OCI-LY1 (cell line): ENCODE data around the gene SNX8.
"Not testable (repeated sequence)": the region's sequence is repeated elsewhere in the genome, so short reads cannot be mapped to it uniquely, and the experiment has no call there.

Experiments
- H2AFZ ChIP-seq: fragments of 200-600 bp; sonication (generic), shearing (Covaris generic); 2 replicates; pipeline ENCODE4 v1.6.0; 2014; ENCODE audit warnings: antibody characterized with exemption, mild to moderate bottlenecking, low read length
- H3F3A ChIP-seq: fragments of 200-600 bp; sonication (generic), shearing (Covaris generic); 2 replicates; pipeline ENCODE4 v1.6.0; 2014; ENCODE audit warnings: mild to moderate bottlenecking, antibody characterized with exemption, low read length, moderate library complexity; ENCODE audit not compliant: insufficient read depth
- H3K27ac ChIP-seq: fragments of 200-600 bp; sonication (generic); 2 replicates; pipeline ENCODE4 v1.5.1; 2014; ENCODE audit warnings: low read length, mixed run types, mild to moderate bottlenecking, low read depth; ENCODE audit not compliant: poor library complexity, severe bottlenecking
- H3K27me3 ChIP-seq: fragments of 200-600 bp; sonication (generic); 2 replicates; pipeline ENCODE4 v1.6.0; 2014; ENCODE audit warnings: antibody characterized with exemption, mild to moderate bottlenecking, low read length, moderate library complexity; ENCODE audit not compliant: insufficient read depth
- H3K36me3 ChIP-seq: fragments of 200-600 bp; sonication (generic); 2 replicates; pipeline ENCODE4 v1.6.1; 2014; ENCODE audit warnings: mild to moderate bottlenecking, antibody characterized with exemption, low read length, moderate library complexity, mixed read lengths; ENCODE audit not compliant: insufficient read depth
- H3K4me1 ChIP-seq: fragments of 200-600 bp; sonication (generic); 2 replicates; pipeline ENCODE4 v1.5.1; 2014; ENCODE audit warnings: mild to moderate bottlenecking, low read length, moderate library complexity; ENCODE audit not compliant: insufficient read depth, severe bottlenecking
- H3K4me2 ChIP-seq: fragments of 200-600 bp; sonication (generic), shearing (Covaris generic); 2 replicates; pipeline ENCODE4 v1.6.1; 2014; ENCODE audit warnings: low read length
- H3K4me3 ChIP-seq: fragments of 200-600 bp; sonication (generic); 2 replicates; pipeline ENCODE4 v1.5.1; 2014; ENCODE audit warnings: low read length, low read depth, mild to moderate bottlenecking, mixed read lengths; ENCODE audit not compliant: poor library complexity, severe bottlenecking
- H3K79me2 ChIP-seq: fragments of 200-600 bp; shearing (Covaris generic); 2 replicates; pipeline ENCODE4 v1.6.1; 2016; ENCODE audit warnings: mixed run types, low read length, mixed read lengths; ENCODE audit not compliant: insufficient read depth
- H3K9ac ChIP-seq: fragments of 200-600 bp; sonication (generic), shearing (Covaris generic); 2 replicates; pipeline ENCODE4 v1.6.1; 2014; ENCODE audit warnings: mild to moderate bottlenecking, low read length, mixed read lengths
- H3K9me2 ChIP-seq: fragments of 200-600 bp; sonication (generic), shearing (Covaris generic); 2 replicates; pipeline ENCODE4 v1.6.1; 2014; ENCODE audit warnings: low read depth, mild to moderate bottlenecking, low read length, mixed read lengths
- H3K9me3 ChIP-seq: fragments of 200-600 bp; shearing (Covaris generic); 2 replicates; pipeline ENCODE4 v1.6.1; 2014; ENCODE audit warnings: low read length, mixed read lengths
- H4K20me1 ChIP-seq: fragments of 200-600 bp; sonication (generic), shearing (Covaris generic); 2 replicates; pipeline ENCODE4 v1.6.0; 2016; ENCODE audit warnings: mild to moderate bottlenecking, low read length; ENCODE audit not compliant: insufficient read depth
- EZH2 ChIP-seq: fragments of 200-600 bp; sonication (generic), shearing (Covaris generic); IDR thresholded peaks from 2 replicates; pipeline ENCODE4 v1.8.0; 2017; ENCODE audit warnings: borderline replicate concordance, mixed run types, mild to moderate bottlenecking, antibody characterized with exemption, low read length, moderate library complexity, mixed read lengths
- TF ChIP-seq, protein P1 (sequence below): fragments of 200-600 bp; sonication (generic), shearing (Covaris generic); IDR thresholded peaks from 2 replicates; pipeline ENCODE4 v1.5.1; 2017; ENCODE audit warnings: mild to moderate bottlenecking, antibody characterized with exemption, low read length, moderate library complexity, mixed read lengths

The SNX8 gene

DNA sequence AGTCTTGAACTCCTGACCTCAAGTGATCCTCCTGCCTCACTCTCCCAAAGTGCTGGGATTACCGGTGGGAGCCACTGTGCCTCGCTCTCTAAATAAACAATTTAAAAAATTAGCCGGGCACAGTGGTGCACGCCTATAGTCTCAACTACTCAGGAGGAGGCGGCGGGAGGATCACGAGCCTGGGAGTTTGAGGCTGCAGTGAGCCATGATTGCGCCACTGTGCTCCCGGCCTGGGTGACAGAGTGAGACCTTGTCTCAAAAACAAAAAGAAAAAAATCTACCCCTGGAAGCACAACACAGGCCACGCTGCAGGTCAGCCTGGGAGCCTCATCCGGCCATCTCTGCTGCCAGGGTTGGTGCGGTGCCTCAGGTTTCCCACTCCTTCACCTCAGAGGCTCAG, 36.6 kb upstream of the SNX8 start:
- Histone ChIP-seq H3K79me2 (peaks cover 10% of the 10 kb centered on the region), H3K27ac (no peak overlapping the region)

DNA sequence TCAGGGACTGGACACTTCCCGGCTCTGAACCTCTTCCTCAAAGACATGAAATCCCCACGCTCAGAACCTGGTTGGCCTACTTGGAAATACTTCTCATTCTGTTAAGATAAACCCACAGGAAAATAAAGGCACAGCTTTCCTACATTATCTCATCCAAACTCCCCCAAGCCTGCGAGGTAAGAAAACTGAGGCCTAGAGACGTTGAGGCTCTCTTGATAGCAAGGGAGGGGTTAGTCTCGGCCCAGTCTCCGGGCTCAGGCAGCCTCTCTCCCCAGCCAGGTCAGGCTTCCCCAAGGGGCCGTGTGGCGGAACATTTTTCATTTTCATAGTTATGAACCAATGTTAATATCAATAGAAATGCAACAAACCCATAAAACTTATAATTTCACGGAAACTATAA, 35.8 kb upstream of the SNX8 start:
- H3K9ac ChIP-seq, result no peak overlapping the region
- H3K79me2 ChIP-seq, result peaks cover 2% of the 10 kb centered on the region
- no peak overlapping the region for H2AFZ ChIP-seq
- no peaks in the 10 kb centered on the region for H3K9me3 ChIP-seq
- no peaks in the 10 kb centered on the region for H3F3A ChIP-seq
- no peak for TF ChIP-seq EZH2
- TF ChIP-seq, protein P1, sequence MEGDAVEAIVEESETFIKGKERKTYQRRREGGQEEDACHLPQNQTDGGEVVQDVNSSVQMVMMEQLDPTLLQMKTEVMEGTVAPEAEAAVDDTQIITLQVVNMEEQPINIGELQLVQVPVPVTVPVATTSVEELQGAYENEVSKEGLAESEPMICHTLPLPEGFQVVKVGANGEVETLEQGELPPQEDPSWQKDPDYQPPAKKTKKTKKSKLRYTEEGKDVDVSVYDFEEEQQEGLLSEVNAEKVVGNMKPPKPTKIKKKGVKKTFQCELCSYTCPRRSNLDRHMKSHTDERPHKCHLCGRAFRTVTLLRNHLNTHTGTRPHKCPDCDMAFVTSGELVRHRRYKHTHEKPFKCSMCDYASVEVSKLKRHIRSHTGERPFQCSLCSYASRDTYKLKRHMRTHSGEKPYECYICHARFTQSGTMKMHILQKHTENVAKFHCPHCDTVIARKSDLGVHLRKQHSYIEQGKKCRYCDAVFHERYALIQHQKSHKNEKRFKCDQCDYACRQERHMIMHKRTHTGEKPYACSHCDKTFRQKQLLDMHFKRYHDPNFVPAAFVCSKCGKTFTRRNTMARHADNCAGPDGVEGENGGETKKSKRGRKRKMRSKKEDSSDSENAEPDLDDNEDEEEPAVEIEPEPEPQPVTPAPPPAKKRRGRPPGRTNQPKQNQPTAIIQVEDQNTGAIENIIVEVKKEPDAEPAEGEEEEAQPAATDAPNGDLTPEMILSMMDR, result no peak
- no peaks in the 10 kb centered on the region for H3K9me2 ChIP-seq
- H3K27ac ChIP-seq, result no peak overlapping the region
- peaks cover 17% of the 10 kb centered on the region for H3K4me1 ChIP-seq
- no peaks in the 10 kb centered on the region for H3K27me3 ChIP-seq
- no peaks in the 10 kb centered on the region for H4K20me1 ChIP-seq
- no peak overlapping the region for H3K4me3 ChIP-seq
- H3K36me3 ChIP-seq, result 0 out of 2 replicates have a peak, but pooled peaks cover under 1% of the 10 kb centered on the region
- no peak overlapping the region for H3K4me2 ChIP-seq

More for the DNA sequence above, 36.6 kb upstream of the SNX8 start:
- Histone ChIP-seq H3F3A (no peaks in the 10 kb centered on the region), H3K36me3 (peaks cover 9% of the 10 kb centered on the region; the same call in 1 of the 2 replicates), H3K4me2 (no peak overlapping the region), H3K4me1 (peaks cover 19% of the 10 kb centered on the region), H3K9me3 (no peaks in the 10 kb centered on the region), H2AFZ (no peak overlapping the region), H3K9me2 (no peaks in the 10 kb centered on the region), H3K27me3 (no peaks in the 10 kb centered on the region), H3K4me3 (no peak overlapping the region), H4K20me1 (0 out of 2 replicates have a peak, but pooled peaks cover under 1% of the 10 kb centered on the region), H3K9ac (no peak overlapping the region)
- TF ChIP-seq, protein P1, result no peak
- no peak for TF ChIP-seq EZH2

DNA sequence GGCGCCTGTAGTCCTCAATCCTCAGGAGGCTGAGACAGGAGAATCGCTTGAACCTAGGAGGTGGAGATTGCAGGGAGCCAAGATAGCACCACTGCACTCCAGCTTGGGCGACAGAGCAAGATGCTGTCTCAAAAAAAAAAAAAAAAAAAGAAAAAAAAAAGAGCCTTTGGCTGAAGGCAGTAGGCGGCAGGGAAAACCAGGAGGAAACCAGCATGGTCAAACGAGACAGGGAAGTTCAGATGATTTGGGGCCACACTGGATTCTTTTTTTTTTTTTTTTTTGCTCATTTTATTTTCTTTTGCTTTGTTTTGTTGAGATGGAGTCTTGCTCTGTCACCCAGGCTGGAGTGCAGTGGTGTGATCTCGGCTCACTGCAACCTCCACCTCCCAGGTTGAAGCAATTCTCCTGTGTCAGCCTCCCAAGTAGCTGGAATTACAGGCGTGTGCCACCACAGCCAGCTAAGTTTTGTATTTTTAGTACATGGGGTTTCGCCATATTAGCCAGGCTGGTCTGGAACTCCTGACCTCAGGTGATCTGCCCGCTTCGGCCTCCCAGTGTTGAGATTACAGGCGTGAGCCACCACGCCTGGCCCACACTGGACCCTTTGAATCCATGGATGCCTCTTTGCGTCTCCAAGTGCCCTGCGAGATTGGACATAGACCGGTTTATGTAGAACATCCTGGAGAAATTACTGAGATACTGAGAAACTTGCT, 33.3 kb upstream of the SNX8 start:
- not testable (repeated sequence) for H3K4me1 ChIP-seq, H3F3A ChIP-seq, H3K36me3 ChIP-seq, H3K4me3 ChIP-seq, H3K9me2 ChIP-seq, H3K27me3 ChIP-seq, H4K20me1 ChIP-seq, H3K79me2 ChIP-seq, H3K9me3 ChIP-seq
- H3K27ac ChIP-seq, result peak overlapping the region; percentile 32
- H3K9ac ChIP-seq, result 0 out of 2 replicates have a peak overlapping the region, but pooled peaks have one; percentile 29
- 0 out of 2 replicates have a peak overlapping the region, but pooled peaks have one; percentile 91 for H2AFZ ChIP-seq
- peak overlapping the region; percentile 69 for H3K4me2 ChIP-seq
